ENCODE data around the gene HMGN2.

HMGN2 gene

GRCh38 chr1:26472320-26472900 is at the start of gene HMGN2:
TSS of gene HMGN2 (plus strand) at chr1:26472440. CDS start at chr1:26472613, 173 bp downstream.
- DNase-seq: peak; percentile 92

DNA sequence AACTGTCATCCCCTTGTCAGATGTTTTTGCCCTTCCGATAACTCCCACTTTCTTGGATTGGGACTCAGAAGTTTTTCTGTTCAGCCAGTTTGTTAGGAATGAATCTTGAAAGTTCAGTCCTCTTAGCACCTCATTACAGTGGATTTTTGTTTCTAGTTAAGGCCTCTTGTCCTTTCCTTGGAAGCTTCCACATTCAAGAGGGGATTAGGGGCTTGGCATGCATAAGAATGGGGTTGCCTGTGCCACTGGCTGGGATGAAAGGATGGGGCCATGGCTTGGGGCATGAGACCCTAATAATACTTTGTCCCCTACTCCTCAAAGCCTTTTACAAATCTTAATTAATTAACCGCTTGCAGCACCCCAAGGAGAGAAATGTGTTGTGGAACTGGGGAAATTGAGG is 42.5 kb upstream of the HMGN2 start:
- DNase-seq: no peak

DNA sequence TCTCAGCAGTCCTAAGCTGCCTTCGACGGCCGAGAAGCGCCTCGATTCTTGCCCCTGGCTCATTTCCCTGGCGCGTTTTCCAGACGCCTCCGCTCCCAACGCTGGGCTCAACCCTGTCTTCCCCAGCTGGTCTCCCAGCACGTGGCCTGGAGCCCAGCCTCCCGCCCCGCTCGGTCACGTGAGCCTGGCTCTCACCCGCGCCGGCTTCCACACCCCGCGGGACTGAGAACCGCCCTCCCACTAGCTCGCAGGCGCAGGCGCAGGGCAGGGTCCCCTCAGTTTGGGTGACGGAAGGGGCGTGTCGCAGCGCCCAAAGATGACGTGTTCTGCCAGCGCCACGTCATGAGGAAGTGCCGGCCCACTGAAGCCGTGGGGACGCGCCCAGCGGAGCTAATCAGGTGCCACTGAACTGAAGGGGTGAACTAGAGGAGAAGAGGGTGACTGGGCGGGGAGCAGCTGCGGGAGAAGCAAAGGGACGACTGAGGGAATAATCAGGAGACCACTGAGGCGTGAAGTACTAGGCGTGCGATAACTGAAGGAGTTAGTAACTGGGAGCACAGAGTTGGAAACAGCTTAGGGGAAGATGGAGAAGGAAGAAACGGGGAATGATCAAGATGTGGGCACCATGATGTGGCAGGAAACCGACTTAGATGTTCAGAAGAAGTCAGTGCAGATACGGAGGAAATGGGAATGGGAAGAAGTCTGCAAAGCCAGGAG is 40.1 kb upstream of the HMGN2 start, which contains the start of gene DHDDS:
DHDDS (plus strand) TSS at position 343 of the 717 bp plus-strand sequence. CDS start 625 bp downstream, outside the sequence.
- peak; percentile 99 for DNase-seq

DNA sequence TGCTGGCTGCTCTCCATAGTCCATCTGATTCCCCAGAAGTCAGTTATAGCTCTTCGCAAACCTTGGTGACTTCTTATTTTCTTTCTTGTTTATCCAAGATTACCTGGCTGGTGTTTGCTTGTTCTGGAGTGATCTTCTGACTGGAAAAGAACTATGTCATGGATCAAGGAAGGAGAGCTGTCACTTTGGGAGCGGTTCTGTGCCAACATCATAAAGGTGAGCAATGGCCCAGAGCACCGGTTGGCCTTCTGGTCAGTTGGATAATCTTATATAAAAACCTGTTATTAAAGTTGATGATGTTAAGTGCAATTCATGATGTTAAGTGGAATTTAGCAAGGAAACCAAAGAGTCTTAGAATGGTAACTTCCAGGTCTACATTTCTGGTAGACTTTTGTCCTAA is 39.4 kb upstream of the HMGN2 start:
- no peak for DNase-seq

- DNase-seq: no peak
These were observed 38.0 kb upstream of the HMGN2 start for GRCh38 chr1:26434161-26434752.

GRCh38 chr1:26438041-26438440 is 34.2 kb upstream of the HMGN2 start:
- DNase-seq: no peak

DNA sequence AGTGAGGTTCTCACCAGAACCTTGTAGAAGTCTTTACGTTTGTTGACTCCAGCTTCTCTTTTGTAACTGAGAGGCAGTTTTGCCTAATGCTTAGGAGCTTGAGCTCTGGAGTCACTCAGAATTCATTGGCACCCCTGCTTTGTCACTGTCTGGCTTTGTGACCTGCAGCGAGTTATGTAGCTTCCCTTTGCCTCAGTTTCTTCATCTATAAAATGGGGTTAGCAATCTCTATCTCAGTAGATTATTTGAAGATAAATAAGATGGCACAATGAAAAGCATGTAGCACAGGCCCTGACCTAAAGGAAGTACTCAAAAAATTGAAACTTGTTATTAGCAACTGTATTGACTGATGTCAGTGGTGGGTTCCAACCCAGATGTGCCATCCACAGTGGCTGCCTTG is 32.0 kb upstream of the HMGN2 start:
- no peak for DNase-seq

- no peak for DNase-seq
These were observed 22.4 kb upstream of the HMGN2 start for GRCh38 chr1:26449868-26450267.

GRCh38 chr1:26450908-26451307 is 21.3 kb upstream of the HMGN2 start:
- DNase-seq: no peak

GRCh38 chr1:26452459-26453183 is 19.6 kb upstream of the HMGN2 start:
- DNase-seq: no peak

DNA sequence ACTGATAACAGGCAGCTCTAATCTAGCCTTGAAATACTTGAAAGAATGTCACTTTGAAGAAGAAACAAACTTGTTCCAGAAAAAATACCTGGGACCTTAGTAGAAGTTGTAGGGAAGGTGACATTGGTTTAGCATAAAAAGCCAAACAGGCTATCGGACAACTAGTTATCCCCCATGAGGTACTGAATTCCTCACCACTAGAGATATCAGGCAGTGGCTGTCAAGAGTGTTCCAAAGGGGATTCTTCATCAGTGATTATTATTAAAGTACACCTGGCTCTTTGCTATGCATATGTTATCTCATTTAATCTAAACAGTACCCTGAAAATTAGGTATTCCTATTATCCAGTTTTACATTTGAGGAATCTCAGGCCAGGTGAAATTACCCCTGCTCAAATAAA is 13.1 kb upstream of the HMGN2 start:
- no peak for DNase-seq

- DNase-seq: no peak
These were observed 12.6 kb upstream of the HMGN2 start for GRCh38 chr1:26459573-26460031.

DNA sequence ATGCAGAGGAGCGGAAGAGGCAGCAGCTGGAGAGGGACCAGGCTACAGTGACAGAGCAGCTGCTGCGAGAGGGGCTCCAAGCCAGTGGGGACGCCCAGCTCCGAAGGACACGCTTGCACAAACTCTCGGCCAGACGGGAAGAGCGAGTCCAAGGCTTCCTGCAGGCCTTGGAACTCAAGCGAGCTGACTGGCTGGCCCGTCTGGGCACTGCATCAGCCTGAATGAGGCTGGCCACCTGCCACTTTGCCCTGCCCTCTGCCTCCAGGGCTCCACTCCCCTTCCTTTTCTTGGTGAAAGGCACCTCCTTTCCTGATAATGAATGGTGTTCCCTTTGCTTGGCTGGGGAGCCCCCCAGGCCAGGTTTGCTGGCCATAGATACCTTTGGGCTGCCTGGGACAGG is 3.3 kb upstream of the HMGN2 start:
- DNase-seq: no peak

- no peak for DNase-seq
These were observed 2.7 kb upstream of the HMGN2 start for GRCh38 chr1:26469558-26469957.

DNA sequence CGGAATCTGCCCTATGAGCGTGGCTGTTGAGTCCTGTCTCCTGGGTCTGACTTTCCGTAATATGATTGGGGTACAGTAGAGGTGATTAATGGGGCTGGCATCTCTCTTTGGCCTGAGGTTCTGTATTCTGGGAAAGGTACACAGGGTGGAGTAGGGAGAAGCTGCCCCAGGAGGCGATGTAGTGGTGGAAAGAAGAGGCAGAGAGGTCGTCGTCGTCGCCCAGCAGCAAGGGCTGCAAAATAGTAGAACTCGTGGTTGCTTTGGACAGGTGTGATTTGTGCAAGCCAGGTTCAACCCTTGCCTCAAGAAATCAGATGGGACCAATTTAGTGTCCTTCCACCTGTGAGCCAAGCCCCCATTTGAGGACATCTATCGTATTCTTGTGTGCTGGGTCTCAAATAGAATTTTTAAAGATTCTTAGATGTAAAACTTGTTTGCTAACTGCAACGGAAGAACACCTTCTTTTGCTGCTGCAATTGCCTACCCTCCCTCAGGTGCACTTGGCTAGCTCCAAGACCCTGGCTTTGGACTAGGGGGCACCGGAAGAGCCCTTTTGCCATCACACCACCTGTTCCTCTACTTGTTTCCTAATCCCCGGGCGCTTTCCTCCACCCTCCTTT is 1.3 kb upstream of the HMGN2 start:
- DNase-seq: no peak

- DNase-seq: peak; percentile 91
These were observed 531 bp upstream of the HMGN2 start for GRCh38 chr1:26471498-26472319.

DNA sequence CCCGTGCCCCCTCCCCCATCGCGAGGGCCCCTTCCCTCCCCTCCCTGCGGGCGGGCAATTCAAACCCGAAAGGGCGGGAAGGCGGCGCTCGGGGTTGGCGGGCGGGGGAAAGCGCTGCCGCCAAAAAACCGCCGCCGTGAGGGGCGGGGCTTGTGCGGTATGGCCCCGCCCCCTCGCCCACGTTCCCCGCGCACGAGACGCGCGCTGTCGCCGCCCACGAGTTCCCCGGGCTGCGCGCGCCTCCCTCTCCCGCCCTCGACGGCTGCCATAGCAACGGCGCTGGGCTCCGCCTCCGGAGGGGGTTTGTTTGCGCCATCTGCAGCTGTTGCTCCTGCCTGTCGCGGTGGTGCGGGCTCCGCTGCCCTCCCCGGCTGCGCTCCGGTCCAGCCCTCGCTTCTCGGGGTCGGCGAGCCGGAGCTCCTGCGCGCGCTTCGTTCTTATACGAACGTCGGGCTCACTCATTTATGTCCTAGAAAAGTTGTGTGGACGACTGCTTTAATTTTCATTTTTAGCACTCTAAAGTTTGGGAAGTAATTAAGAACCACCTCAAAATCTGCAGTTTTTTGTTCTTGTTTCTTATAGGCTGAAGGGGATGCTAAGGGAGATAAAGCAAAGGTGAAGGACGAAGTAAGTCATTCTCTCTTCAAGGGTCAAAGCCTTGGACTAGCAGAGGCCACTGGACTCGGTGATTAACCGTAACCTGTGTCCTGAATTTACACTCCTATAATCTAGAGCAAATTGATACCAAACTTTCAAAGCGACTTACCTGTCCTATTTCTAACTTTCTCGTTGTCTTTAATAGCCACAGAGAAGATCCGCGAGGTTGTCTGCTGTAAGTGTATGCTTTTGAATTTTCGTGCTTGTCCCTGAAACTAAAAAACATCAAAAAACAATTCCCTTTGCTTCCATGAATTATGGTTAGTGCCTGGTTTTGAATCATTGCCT is 933 bp downstream of the HMGN2 start:
- DNase-seq: peak; percentile 97

DNA sequence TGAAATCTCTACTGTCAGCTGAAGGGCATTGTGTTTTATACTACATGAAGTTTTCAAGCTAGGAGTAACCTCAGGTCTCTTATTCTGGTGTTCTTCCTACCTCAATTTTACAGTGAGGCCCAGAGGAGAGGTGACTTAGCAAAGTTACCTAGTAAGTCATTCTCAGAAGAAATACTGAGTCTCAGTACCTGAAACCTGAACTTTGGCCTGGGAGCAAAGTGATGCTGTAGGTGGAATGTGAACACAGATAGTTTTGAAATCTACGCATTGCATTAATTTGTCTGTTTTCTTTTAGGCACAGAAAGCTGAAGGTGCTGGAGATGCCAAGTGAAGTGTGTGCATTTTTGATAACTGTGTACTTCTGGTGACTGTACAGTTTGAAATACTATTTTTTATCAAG is 2.6 kb downstream of the HMGN2 start:
- DNase-seq: no peak

DNA sequence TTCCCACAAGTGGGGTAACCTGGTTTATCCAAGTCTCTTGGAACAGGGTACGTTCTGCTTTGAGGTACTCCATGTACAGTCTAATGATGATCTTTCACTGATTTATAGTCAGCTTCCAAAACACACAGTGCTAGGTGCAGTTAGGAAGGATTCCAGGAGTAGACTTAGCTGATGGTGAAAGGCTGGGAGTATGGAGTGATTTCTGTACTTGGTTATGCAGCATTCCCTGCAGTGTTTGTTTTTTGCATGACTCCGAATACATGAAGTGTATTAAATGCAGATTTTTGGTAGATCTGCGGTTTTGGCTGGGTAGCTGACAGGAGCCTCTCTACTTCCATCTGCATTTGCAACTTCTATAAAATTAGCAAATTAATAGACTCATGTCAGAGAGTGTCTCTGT is 3.7 kb downstream of the HMGN2 start:
- no peak for DNase-seq

DNA sequence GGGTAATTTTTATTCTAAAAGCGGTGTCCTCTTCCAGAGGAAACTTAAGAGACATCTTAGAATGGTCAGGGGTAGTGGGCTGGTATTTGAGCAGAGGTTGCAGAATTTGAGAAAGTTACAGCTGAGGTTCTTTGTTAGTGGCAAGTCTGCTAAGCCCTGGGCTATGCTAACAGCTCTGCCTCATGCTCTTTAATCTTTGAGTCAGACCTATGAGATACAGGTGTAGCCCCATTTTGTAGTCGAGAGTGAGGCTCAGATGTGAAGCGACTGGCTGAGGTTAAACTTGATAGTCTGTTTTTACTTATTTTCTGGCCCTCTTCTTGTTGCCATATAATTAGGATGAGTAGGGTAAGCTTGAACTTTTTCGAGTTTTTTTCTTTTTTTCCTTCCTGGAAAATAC is 4.7 kb downstream of the HMGN2 start:
- DNase-seq: no peak
